Right cardiac atrium (tissue), 5 donors: Measurements from ENCODE around the gene DGKG. TPM values are rescaled to one million over a fixed set of nuclear protein-coding genes. Genes with fewer than 3 reads are reported as not detected.

Experiments used
- ATAC-seq, 2 donors: fragments of 200-7000 bp; cut with Tn5 transposase; one replicate each; pipeline versions ENCODE4 v1.8.0 to v1.9.1; 2020; ENCODE audit warnings: moderate library complexity in 2 of 2, mild to moderate bottlenecking in 1 of 2
- DNase-seq, 3 donors: peaks; one replicate each; pipeline ENCODE4 v3.0.0-alpha.2; 2020
- H3K27ac ChIP-seq: one replicate; pipeline ENCODE4 v1.5.1; 2013; ENCODE audit warnings: mild to moderate bottlenecking, low read length, control low read depth, moderate library complexity
- H3K27me3 ChIP-seq: one replicate; pipeline ENCODE4 v1.6.1; 2013; ENCODE audit not compliant: control insufficient read depth, insufficient read depth
- H3K4me1 ChIP-seq: one replicate; pipeline ENCODE4 v1.6.1; 2013; ENCODE audit warnings: low read length; ENCODE audit not compliant: control insufficient read depth, insufficient read depth
- H3K4me3 ChIP-seq: one replicate; pipeline ENCODE4 v1.5.1; 2013; ENCODE audit warnings: low read length, control low read depth
- H3K9me3 ChIP-seq: one replicate; pipeline ENCODE4 v1.6.1; 2013; ENCODE audit warnings: low read length; ENCODE audit not compliant: control insufficient read depth
- WGBS: extraction: QIAGEN DNeasy Blood & Tissue Kit; methylation state at CpG from one replicate; pipeline ENCODE4 v1.1.7; 2013; 5-methylcytosine and 5-hydroxymethylcytosine counted together
- intact Hi-C, 4 donors: fragments of 100-400 bp; cut with DNase I; formaldehyde crosslinking; loops; one replicate each; pipeline versions ENCODE4 v1.11.0 to v1.14.0; 2022 to 2023
- polyA plus RNA-seq: library from polyadenylated mRNA; stranded (reverse); fragments of 200-250 nt; gene quantifications from one replicate; pipeline ENCODE4 v1.2.3, GENCODE V29; 2013
- total RNA-seq, 4 donors: library from RNA; stranded (reverse); fragmentation: NEBNext Ultra II Directional; extraction: Animal tissue kit (Norgen Biotek cat#: 25700); gene quantifications; one replicate each; pipeline ENCODE4 v1.2.1, GENCODE V29; 2021
- donor health status: healthy with polysubstance abuse.
- donor health status: DM: no; HTN: yes; CAD: no.
- donor health status: DM: no; HTN: no; CAD: no.
- donor health status: DM: no; HTN: yes; CAD: no; lungs with severe emphysema.
- donor health status: DM: yes; HTN: yes; CAD: no.

DGKG gene
- total and polyA plus RNA-seq, 5 donors: 4.5 to 23.6 (median 16.2) TPM

DNA sequence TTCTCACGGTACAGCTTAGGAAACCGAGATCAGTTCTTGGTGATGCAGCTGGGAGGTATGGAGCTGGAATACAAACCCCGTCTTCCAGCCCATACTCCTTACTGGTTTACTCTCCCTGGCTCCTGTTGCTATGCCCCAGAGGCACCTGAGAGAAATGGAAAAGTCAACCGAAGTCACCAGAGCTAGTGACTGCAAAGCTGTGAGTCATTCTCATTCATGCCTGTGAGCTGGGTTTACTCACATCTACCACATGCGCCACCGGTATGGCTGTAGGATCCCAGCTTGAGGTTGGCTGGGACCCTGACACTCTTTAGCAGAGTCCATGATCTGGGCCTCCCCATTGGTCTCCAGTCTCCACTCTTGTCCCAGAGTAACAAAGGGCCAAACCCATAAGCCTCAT lies 141.7 kb downstream of the DGKG start:
- ATAC-seq (no peak), DNase-seq (no peak)
- Histone ChIP-seq H3K27me3 (no peaks in the 10 kb centered on the region), H3K4me3 (no peak overlapping the region), H3K27ac (no peak overlapping the region), H3K4me1 (no peaks in the 10 kb centered on the region), H3K9me3 (no peaks in the 10 kb centered on the region)
- 93% methylated on average over 6 of the region's 6 CpGs for WGBS
- intact Hi-C loops: loop anchor here in 1 of 4 donors (10.0 kb wide), 1 partner anchor 116 kb away; the partner anchor contains the start of gene ETV5

DNA sequence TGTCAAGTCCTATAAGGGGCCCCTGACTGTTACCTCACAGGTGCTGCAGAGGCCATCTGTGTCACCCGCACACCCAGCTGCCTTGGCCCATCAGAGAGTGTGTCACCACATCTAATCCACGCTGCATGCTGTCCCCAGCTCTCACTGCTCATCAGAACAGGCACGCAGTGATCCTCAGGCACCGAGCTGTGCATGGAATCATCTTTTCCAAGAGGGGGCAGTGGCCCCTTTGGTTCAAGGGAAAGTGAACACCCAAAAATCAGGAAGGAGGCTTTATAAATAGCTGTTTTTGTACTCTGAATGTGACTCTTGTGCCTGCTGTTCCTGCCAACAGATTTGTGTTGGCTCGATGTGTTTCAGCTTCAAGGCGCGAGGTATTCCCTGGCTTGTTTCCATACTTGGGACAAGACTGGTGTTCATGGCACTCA lies 142.8 kb downstream of the DGKG start:
- intact Hi-C loops: no loop called here
- H3K4me3 ChIP-seq: no peak overlapping the region
- no peaks in the 10 kb centered on the region for H3K4me1 ChIP-seq
- H3K9me3 ChIP-seq: no peaks in the 10 kb centered on the region
- peak overlapping the region; percentile 65 for H3K27ac ChIP-seq
- ATAC-seq: peak; percentile 70 to 82
- DNase-seq: peak; percentile 16 to 68 (median 66)
- H3K27me3 ChIP-seq: no peaks in the 10 kb centered on the region
- 62% methylated on average over 7 of the region's 7 CpGs for WGBS

DNA sequence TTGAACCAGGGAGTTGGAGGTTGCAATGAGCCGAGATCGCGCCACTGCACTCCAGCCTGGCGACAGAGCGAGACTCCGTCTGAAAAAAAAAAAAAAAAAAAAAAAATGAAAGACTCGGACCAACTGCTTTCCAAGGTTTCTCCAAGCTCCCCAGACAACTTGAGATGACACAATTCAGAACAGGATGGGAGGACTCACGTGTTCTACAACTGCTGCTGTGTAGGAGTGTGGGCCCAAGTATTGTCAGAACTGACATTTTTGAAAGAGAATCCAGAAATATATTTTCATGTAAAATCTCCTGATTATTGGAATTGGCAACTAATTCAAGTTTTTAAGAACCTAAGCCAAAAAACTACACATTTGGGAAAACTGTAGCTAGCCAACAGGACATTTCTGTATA lies 143.6 kb downstream of the DGKG start:
- Histone ChIP-seq H3K4me3 (no peak overlapping the region), H3K4me1 (no peaks in the 10 kb centered on the region), H3K27me3 (no peaks in the 10 kb centered on the region), H3K27ac (no peak overlapping the region), H3K9me3 (no peaks in the 10 kb centered on the region)
- 92% methylated on average over 8 of the region's 8 CpGs for WGBS
- DNase-seq: no peak
- intact Hi-C loops: no loop called here
- ATAC-seq: no peak

GRCh38 chr3:186217820-186218164 lies 144.2 kb downstream of the DGKG start:
- ATAC-seq: peak; percentile 22 to 45
- 71% methylated on average over 1 of the region's 1 CpG for WGBS
- DNase-seq: no peak
- H3K4me3 ChIP-seq: no peak overlapping the region
- peak overlapping the region; percentile 67 for H3K27ac ChIP-seq
- H3K4me1 ChIP-seq: no peaks in the 10 kb centered on the region
- no peaks in the 10 kb centered on the region for H3K9me3 ChIP-seq
- intact Hi-C loops: no loop called here
- H3K27me3 ChIP-seq: no peaks in the 10 kb centered on the region

- no peak for DNase-seq
- Histone ChIP-seq H3K27ac (peak overlapping the region; percentile 67), H3K4me1 (no peaks in the 10 kb centered on the region), H3K9me3 (no peaks in the 10 kb centered on the region), H3K4me3 (no peak overlapping the region), H3K27me3 (no peaks in the 10 kb centered on the region)
- intact Hi-C loops: no loop called here
- ATAC-seq: no peak
- WGBS: 74% methylated on average over 4 of the region's 4 CpGs
Measured at GRCh38 chr3:186216900-186217819, 144.9 kb downstream of the DGKG start.

DNA sequence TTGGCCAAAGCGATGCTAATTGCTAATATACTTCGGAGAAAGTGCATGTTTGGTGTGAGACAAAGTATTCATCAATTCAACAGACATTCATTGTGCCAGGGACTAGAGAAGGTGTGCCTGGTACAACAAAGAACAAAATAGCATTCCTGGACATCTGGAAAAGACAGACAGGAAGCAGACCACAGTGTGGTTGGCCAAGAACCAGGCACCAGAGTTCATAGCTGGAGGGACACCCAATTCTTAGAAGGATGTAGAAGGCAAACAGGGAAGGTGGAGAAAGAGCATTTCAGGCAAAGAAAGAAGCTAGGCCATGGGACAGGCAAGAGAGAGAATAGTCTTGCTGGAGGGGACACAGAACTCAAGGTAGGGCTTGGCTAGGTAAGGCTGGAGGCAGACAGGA lies 147.4 kb downstream of the DGKG start:
- no peaks in the 10 kb centered on the region for H3K27me3 ChIP-seq
- no peak for ATAC-seq
- peaks cover 5% of the 10 kb centered on the region for H3K4me1 ChIP-seq
- no peak overlapping the region for H3K4me3 ChIP-seq
- DNase-seq: no peak
- H3K9me3 ChIP-seq: no peaks in the 10 kb centered on the region
- 88% methylated on average over 2 of the region's 2 CpGs for WGBS
- intact Hi-C loops: no loop called here
- H3K27ac ChIP-seq: no peak overlapping the region

- peaks cover 5% of the 10 kb centered on the region for H3K4me1 ChIP-seq
- no peak for DNase-seq
- ATAC-seq: no peak
- H3K9me3 ChIP-seq: no peaks in the 10 kb centered on the region
- H3K27ac ChIP-seq: no peak overlapping the region
- no peak overlapping the region for H3K4me3 ChIP-seq
- no peaks in the 10 kb centered on the region for H3K27me3 ChIP-seq
- WGBS: 43% methylated on average over 4 of the region's 4 CpGs
- intact Hi-C loops: no loop called here
Measured at GRCh38 chr3:186213946-186214345, 148.1 kb downstream of the DGKG start.

GRCh38 chr3:186212611-186213010 lies 149.4 kb downstream of the DGKG start:
- Histone ChIP-seq H3K27me3 (no peaks in the 10 kb centered on the region), H3K27ac (no peak overlapping the region), H3K9me3 (no peaks in the 10 kb centered on the region), H3K4me3 (no peak overlapping the region), H3K4me1 (peaks cover 5% of the 10 kb centered on the region)
- intact Hi-C loops: no loop called here
- no peak for ATAC-seq
- DNase-seq: no peak
- WGBS: 82% methylated on average over 3 of the region's 3 CpGs

DNA sequence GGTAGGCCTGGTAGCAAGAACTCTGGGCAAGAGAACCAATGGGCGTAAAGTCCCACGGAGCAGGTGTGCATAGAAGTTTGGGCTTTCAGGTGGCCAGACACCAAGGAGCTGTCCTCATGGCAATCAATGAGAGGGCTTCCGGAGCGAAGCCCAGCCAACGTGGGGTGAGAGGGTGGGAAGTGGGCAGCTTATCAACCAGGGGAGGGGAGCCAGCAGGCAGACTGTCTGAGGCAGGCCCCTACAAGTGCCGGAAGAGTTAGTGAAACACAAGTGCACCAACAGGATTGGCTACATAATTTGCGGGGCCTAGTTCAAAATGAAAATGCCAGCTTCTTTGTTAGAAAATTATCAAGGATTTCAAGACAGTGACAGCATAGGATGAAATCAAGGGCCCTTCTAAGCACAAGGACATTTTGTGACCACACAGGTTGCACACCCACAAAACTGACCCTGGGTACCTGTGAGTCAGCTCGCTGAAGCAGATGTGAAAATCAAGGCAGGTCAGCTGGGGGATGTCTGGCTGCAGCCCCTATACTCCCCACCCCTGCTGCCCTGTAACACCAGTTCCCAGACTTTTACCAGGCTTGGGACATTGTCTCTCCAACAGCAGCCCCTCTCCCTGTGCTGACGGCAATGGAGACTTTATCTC lies 151.1 kb downstream of the DGKG start:
- H3K27me3 ChIP-seq: no peaks in the 10 kb centered on the region
- H3K4me1 ChIP-seq: peaks cover 5% of the 10 kb centered on the region
- ATAC-seq (peak in 1 of 2 donors; percentile 6), DNase-seq (no peak)
- H3K27ac ChIP-seq: no peak overlapping the region
- no peaks in the 10 kb centered on the region for H3K9me3 ChIP-seq
- intact Hi-C loops: no loop called here
- no peak overlapping the region for H3K4me3 ChIP-seq
- 83% methylated on average over 9 of the region's 9 CpGs for WGBS

GRCh38 chr3:186209810-186210752 lies 152.0 kb downstream of the DGKG start:
- intact Hi-C loops: no loop called here
- DNase-seq (peak; percentile 37 to 77 (median 73)), ATAC-seq (peak; percentile 78)
- peaks cover 5% of the 10 kb centered on the region for H3K4me1 ChIP-seq
- no peaks in the 10 kb centered on the region for H3K9me3 ChIP-seq
- WGBS: 20% methylated on average over 20 of the region's 20 CpGs
- peak overlapping the region; percentile 63 for H3K27ac ChIP-seq
- no peaks in the 10 kb centered on the region for H3K27me3 ChIP-seq
- no peak overlapping the region for H3K4me3 ChIP-seq
